Activated CD4-positive, alpha-beta T cell treated with anti-CD3 and anti-CD28 coated beads, Interleukin-2, amount 10 ng/mL, durations not matched to agents 24 days and 14 days (primary cell): ENCODE data around the gene ANGPTL8. TPM values are rescaled to one million over a fixed set of nuclear protein-coding genes. Genes with fewer than 3 reads are reported as not detected.

Experiments
- DNase-seq: peaks from one replicate; pipeline ENCODE4 v3.0.0; 2022
- H3K27ac Mint-ChIP-seq: one replicate; pipeline ENCODE4 v1.8.0; 2022; ENCODE audit warnings: mild to moderate bottlenecking, mixed read lengths
- H3K27me3 Mint-ChIP-seq: one replicate; pipeline ENCODE4 v1.8.0; 2022; ENCODE audit warnings: mixed read lengths
- H3K36me3 Mint-ChIP-seq: one replicate; pipeline ENCODE4 v1.8.0; 2022; ENCODE audit warnings: low read depth, mild to moderate bottlenecking, mixed read lengths
- H3K4me1 Mint-ChIP-seq: one replicate; pipeline ENCODE4 v1.8.0; 2021; ENCODE audit warnings: mixed read lengths
- H3K4me3 Mint-ChIP-seq: one replicate; pipeline ENCODE4 v1.8.0; 2022; ENCODE audit warnings: mild to moderate bottlenecking, moderate library complexity, mixed read lengths
- H3K9me3 Mint-ChIP-seq: one replicate; pipeline ENCODE4 v1.8.0; 2021; ENCODE audit warnings: mixed read lengths
- intact Hi-C: fragments of 100-400 bp; cut with micrococcal nuclease; formaldehyde crosslinking; loops from one replicate; pipeline ENCODE4 v1.15.1; 2023
- total RNA-seq: library from RNA; stranded (reverse); gene quantifications from 2 replicates; pipeline ENCODE4 v1.2.3, GENCODE V29; 2022

The ANGPTL8 gene
- total RNA-seq, 1 donor from 2014 or later = not detected

GRCh38 chr19:11290256-11290655 is 50.8 kb downstream of the ANGPTL8 start:
- no peak overlapping the region for H3K27ac Mint-ChIP-seq
- DNase-seq = no peak
- H3K27me3 Mint-ChIP-seq = peaks cover 40% of the 10 kb centered on the region
- no peaks in the 10 kb centered on the region for H3K36me3 Mint-ChIP-seq
- intact Hi-C loops = loop anchor here (5.0 to 10.0 kb wide), 2 partner anchors 92 to 295 kb away; partner anchors contain the start of gene EPOR
- no peaks in the 10 kb centered on the region for H3K9me3 Mint-ChIP-seq
- H3K4me3 Mint-ChIP-seq = no peak overlapping the region
- H3K4me1 Mint-ChIP-seq = peaks cover 7% of the 10 kb centered on the region

GRCh38 chr19:11291415-11291814 is 52.0 kb downstream of the ANGPTL8 start:
- intact Hi-C loops = loop anchor here (5.0 to 10.0 kb wide), 2 partner anchors 91 to 293 kb away; partner anchors contain the start of gene EPOR
- Mint-ChIP-seq H3K9me3 (no peaks in the 10 kb centered on the region), H3K4me1 (peaks cover 7% of the 10 kb centered on the region), H3K27me3 (peaks cover 46% of the 10 kb centered on the region), H3K4me3 (no peak overlapping the region), H3K36me3 (no peaks in the 10 kb centered on the region), H3K27ac (no peak overlapping the region)
- DNase-seq = no peak

Other genes with a start within 250 kb of the ANGPTL8 start
- 121 and 129 TPM in 2 replicates for gene LDLR, start 150.2 kb upstream of the ANGPTL8 start, total RNA-seq
- gene SPC24, start 83.8 kb upstream of the ANGPTL8 start, total RNA-seq = 33.1 and 33.8 TPM in 2 replicates
- gene KANK2, start 42.1 kb upstream of the ANGPTL8 start, total RNA-seq = 3.0 and 3.3 TPM in 2 replicates
- 1.2 and 2.2 TPM in 2 replicates for gene DOCK6, start 22.9 kb downstream of the ANGPTL8 start, total RNA-seq
- not detected in 2 replicates for gene TSPAN16, start 56.5 kb downstream of the ANGPTL8 start, total RNA-seq
- gene RAB3D, start 100.0 kb downstream of the ANGPTL8 start, total RNA-seq = 5.7 and 6.8 TPM in 2 replicates
- 29.9 and 34.2 TPM in 2 replicates for gene TMEM205, start 106.6 kb downstream of the ANGPTL8 start, total RNA-seq
- 11.7 and 14.8 TPM in 2 replicates for gene CCDC159, start 106.9 kb downstream of the ANGPTL8 start, total RNA-seq
- 2.3 TPM in 2 replicates for gene PLPPR2, start 115.8 kb downstream of the ANGPTL8 start, total RNA-seq
- 2.3 and 2.6 TPM in 2 replicates for gene SWSAP1, start 135.0 kb downstream of the ANGPTL8 start, total RNA-seq
- 7.2 and 7.7 TPM in 2 replicates for gene EPOR, start 144.7 kb downstream of the ANGPTL8 start, total RNA-seq
- gene RGL3, start 179.7 kb downstream of the ANGPTL8 start, total RNA-seq = not detected in 2 replicates
- gene ODAD3, start 195.5 kb downstream of the ANGPTL8 start, total RNA-seq = 0.12 and 0.24 TPM in 2 replicates
- 288 TPM in 2 replicates for gene PRKCSH, start 196.0 kb downstream of the ANGPTL8 start, total RNA-seq
- 0.71 TPM in 1 of 2 replicates, not detected in the other for gene ELAVL3, start 241.4 kb downstream of the ANGPTL8 start, total RNA-seq